GM19035 (cell line): Measurements from ENCODE around the gene ADGRF1.

Experiments
- ATAC-seq: cut with Tn5 transposase; IDR thresholded peaks from one replicate; pipeline ENCODE4 v1.9.1; 2021; ENCODE audit not compliant: unreplicated experiment

The ADGRF1 gene

DNA sequence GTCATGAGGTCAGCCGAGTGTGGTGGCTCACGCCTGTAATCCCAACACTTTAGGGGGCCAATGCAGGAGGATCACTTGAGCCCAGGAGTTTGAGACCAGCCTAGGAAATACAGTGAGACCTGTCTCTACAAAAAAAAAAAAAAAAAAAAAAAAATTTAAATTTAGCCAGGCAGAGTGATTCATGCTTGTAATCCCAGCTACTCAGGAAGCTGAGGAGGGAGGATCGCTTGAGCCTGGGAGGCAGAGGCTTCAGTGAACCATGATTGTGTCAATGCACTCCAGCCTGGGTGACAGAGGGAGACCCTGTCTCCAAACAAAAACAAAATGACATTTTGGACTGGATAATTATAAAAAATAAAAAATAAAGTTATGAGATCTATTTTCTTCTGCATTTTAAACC lies 56.2 kb downstream of the ADGRF1 start:
- ATAC-seq, result no peak

DNA sequence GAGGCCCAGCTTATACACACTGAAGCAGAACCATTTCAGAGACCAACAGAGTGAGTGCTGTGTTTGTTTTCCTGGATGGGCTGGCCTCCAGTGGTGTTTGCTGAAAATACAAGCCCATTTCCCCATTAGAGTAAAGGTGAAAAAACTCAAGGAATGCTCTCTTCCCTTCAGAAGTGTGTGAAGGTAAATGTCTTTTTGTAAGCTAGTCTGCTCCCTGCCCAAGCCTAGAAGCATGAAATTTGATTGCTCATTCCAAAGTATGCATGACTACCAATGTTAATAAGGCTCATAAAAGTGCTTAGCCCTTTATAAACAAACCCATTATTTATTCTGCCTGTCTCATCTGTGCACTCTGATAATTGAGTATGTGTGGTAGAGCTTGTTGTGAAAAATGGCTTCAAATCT lies 59.1 kb downstream of the ADGRF1 start:
- no peak for ATAC-seq

DNA sequence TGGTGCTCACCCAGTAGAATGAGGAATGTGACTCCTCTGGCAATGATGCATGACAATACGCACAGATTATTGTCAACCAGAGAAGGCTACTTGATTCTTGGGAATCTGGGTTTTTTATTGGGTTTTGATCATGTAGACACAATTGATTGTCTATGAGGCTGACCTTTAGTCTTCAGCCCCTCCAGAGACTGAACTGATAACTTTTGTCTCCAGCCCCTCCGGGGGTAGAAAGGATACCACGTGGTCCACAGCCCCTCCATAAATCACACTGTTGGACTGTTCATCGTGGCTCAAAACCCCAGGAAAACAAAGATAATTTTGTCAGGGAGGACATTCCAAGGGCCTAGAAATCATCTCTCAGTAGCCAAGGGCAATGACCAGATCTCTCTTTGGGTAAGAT lies 62.9 kb downstream of the ADGRF1 start:
- no peak for ATAC-seq

DNA sequence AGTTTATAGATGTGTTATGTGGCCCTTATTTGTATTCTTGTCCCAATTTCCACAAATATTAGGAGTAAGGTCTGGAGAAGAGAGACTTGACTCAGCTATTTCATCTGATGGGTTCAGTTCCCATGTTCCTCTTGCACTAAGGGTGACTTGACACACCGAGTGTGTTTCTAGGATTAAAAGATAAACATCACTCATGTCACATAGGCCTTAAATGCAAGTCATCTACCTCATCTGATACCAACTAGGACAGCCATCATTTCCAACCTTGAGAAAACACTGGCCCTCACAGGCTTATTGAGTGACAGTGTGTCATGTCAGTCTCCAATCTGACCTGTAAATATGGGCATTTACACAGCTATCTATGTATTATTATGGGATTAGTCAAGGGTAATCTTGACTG lies 67.3 kb downstream of the ADGRF1 start:
- no peak for ATAC-seq

DNA sequence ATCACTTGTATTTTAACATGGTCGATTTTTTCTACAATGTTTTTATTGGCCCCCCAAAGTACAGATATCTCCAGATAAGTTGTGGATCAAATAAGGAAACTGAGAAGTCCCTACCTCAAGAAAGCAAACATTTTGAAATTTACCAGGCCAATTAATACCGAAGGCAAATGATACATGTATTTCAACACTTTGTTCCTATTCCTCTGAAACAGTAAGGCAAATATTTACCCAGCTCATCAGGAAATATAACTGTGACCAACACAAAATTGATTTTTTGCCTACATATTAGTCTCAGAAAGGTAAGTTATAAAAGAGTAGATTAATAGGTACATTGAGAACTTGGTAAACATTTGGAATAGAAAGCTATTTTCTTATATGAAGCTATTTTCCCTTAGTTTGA lies 69.1 kb downstream of the ADGRF1 start:
- ATAC-seq, result no peak

DNA sequence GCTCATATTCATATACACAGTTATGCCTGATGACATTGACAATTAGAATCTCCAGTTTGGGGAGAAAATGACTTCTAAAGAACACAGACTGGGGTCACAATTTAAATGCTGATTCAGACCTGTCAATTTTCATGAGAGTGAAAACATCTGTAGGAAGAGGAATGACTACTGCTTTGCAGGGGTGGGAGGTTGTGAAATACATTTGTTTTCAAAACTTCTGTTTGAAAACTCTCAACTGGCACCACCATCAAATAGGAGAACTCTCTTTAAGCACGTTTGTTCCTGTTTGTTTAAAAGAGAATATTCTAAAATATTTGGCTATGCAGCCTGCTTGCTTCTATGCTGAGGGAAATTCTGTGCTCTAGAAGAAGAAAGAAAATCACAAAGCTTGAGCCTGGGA lies 69.6 kb downstream of the ADGRF1 start:
- ATAC-seq, result no peak

DNA sequence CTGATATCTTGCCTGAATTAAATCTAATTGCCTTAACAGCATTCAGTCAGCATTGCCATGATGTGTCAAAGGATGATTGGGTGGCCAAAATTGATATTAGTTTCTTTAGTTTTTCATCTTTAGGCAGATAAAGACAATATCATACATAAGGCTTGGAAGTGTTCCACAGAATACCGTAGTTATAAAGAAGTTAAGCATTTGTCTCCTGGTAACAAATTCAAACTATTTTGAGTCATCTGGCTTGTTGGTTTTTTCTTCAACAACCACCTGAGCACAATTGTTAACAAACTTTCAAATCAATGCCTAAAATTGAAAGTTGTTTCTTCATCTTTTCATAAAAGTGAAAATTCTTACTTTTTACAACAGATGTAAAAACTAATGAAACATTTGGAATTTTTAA lies 72.9 kb downstream of the ADGRF1 start:
- ATAC-seq, result no peak

DNA sequence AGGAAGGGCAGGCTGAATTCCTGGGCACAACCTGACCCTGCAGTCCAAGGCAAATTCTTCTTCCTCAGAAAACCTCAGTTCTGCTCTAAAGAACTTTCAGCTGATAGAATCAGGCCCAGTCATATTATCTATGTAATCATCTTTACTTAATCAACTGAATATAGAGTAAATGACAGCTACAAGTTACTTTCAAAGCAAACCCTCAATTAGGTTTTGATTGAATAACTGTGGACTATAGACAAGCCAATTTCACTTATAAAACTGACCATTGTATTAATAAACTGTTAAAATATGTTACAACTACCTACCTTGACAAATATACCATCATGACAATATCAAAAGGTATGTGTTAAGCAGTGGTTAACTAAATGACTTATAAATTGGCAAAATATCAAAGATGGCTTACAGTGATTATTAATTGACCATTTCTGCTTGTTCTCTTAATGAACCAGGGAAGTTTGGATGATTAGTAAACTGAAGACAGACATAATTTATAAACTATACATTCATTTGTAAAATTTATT lies 74.2 kb downstream of the ADGRF1 start:
- ATAC-seq, result no peak

DNA sequence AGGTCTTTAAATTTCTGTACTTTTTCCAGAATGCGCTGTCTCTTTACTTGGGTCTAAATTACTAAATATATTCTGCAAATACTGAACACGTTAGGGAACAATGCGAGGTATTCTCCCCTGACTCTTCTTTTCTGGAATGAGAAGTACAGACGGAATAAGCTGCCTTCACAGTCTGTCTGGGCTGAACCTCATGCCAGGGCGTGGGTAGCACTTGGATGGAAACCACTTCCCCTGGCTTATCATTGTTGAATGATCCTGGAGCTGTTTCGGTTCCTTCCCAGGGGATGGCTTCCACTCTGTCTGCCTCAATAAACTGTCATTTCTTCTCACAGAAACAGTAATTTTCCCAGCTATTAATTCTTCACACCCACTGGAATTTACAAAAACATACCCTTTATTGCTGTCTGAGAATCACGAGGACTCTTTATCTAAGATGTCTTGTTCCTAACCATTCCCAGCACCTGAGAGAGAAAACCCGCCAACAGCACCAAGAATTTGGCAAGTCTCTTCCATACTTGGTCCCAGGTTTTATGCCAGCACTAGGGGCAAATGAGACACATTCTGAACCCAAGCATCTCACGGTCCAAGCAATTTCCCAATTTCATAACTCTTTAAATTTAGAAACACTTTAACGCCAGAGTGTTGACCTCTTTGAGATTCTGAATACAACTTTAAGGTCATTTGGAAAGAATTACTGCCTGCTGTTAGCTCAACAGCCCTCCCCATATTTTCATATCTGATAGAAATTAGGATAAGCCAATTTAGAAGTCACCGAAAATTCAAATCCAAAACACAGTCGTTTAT lies 77.2 kb downstream of the ADGRF1 start:
- ATAC-seq, result no peak

DNA sequence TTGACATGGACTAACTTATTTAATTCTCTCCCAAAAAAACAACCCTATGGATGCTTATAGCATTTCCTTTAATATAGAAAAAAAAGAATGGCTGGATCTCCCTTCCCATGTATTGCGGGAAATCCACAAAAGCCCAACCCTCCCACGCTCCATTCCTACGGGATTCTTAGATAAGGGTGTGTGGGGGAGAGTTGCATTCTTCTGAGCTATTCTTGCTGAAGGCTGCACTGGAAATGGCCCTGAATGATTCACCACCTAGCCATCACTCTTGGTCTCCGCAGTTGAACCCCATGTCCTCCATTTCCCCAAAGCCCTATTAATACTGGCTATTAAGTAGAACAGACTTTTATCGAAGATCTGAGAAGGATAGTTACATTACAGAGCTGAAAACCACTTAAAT lies 78.5 kb downstream of the ADGRF1 start:
- no peak for ATAC-seq

DNA sequence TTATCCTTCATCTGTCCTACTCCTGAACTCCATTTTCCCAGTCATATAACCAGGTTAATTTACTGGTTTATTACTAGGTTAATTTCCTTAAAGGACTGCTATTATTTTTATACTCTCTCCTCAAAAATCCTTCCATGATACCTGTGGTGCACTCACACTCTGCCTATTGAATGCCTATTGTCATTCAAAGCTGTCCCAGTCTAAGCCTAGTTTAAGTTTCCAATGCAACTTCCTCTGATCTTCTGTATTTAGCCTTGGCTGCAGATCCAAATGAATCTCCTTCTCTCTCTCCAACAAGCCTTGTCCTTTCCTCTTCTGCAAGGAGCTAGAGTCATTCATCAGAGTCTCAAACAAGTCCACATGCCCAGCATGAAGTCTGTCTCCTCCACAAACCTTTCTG lies 79.1 kb downstream of the ADGRF1 start:
- ATAC-seq, result no peak

DNA sequence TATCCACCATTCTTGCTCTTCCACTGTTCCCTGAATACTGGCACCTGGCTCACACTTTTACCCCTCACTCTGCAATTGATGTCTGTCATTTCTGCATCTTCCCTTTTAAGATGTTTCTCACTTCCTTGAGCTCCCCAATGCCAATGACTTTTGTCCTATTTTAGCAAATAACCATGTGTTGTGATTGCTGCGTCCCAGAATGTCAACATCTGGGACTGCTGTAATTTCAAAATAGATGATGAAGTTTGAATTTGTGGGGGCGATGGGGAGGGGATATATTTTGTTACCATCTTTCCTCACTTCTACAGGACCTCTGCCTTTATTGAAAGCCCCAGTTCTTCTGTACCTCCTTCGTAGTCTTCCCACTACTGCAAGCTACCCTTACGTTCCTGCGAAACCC lies 80.4 kb downstream of the ADGRF1 start:
- no peak for ATAC-seq

DNA sequence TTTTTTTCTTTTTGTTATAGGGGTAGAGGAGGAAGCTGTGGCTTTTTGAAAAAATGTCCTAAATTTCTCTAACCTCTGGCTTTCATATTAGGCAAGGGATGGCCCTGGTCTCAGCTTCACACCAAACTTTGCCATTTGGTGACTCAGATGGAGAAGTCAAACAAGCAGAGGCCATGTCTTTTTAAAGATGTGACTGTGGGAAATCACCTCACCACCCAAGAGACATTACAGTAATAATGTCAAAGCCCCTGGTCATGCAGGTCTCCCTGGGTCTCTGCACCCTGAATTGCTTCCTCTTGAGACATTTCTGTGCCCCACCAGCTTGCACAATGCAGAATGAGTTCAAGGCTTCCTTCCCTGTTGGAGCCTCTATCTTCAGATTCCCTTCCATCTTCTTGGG lies 80.9 kb downstream of the ADGRF1 start:
- ATAC-seq, result no peak

DNA sequence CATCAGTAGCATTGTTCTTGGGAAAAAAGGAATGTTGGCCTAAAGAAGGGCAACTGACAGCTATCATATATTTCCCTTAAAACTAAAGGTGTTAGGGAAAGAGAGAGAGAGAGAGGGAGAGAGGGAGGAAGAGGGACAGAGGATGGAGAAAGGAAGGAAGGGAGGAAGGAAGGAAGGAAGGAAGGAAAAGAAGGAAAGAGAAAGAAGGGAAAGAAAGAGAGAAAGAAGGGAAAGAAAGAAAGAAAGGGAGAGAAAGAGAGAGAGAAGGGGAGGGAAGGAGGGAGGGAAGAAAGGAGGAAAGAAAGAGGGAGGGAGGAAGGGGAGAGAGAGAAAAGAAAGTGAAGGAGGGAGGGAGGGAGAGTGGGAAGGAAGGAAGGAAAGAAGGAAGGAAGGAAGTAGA lies 82.7 kb downstream of the ADGRF1 start:
- no peak for ATAC-seq

DNA sequence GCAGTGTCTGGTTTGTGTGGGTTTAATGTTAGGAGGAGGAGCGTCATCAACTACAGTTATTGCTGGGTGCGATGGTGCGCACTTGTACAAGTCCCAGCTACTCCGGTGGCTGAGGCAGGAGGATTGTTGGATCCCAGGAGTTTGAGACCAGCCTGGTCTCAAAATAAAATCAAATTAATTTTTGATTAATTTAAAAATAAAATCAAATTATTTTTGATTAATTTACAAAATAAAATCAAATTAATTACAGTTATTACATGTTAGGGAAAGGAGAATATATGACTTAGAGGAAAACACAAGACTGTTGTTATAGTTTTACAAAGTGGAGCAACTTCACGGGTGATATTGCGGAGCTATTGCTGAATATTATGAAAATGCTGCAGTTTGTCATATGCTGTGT lies 85.7 kb downstream of the ADGRF1 start:
- ATAC-seq, result no peak

DNA sequence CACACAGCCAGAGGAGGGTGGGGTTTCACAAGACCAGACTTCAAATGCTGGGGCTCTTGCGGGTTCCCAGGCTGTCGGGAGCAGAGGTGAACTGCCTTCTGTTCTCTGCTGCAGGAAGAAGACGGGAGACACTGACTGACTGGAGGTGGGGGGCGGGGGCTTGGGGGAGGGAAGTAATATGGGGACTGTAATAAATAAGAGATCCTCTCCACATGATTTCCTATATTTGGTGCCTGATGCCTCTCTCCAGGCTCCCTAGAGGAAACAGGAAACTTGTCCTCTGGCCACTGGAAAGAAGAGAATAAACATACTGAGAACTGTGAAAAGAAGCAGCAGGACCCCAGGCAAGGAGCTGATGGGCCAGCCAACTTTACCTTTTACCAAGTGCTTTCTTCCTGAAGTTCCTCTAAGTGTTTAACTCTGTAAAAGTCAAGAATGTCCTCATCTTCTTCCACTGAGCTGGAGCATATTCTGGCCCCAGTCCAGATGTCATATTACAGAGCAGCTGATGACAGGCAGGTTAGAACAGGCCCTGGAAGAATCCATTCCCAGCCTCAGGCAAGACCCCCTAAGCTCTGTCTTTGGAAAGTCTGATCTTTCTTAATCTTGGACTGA lies 87.2 kb downstream of the ADGRF1 start:
- no peak for ATAC-seq

DNA sequence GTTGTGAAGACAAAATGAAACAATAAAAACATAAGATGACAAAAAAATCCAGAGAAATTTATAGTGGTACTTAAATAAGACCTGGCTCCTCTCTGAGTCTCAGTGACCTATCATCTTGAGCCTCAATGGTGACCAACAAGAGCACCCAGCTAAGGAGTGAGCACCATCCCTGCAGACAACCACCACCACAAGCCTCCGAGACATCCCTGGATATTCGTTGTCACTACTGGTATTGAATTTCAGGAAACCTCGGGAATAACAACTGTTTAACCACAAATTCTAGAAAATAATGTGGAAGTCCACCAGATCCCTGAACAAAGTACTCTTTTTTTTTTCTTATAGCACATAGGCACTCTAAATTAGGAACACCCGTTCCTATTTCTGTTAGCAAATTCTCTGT lies 88.2 kb downstream of the ADGRF1 start:
- no peak for ATAC-seq

DNA sequence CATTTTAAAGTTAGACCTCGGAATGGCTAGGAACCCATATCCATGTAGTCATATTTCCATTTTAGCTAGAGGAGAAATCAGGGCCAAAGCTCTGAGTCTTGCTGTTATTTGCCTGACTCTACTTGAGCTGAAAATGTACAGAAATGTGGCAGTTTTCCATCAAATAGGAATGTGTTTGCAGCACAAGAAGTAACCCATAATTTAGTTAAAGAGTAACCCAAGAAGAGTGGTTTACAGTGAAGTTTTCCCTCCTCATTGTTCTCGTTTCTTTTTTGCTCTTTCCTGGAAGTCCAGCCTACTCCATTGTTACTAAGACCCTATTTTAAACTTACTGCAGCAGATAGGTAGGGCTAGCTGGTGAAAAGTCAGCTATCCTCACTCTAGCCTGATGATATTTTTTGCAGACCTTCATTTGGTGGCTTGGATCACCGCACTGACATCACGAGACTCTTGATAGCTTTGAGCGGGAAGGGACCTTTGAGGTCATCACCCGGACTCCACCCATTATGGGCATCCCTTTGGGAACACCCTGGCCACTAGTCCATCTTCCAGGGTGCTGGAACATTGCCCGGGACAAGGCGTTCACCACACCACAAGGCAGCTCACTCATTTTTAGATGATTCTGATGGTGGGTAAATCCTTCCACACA lies 92.4 kb downstream of the ADGRF1 start:
- no peak for ATAC-seq

DNA sequence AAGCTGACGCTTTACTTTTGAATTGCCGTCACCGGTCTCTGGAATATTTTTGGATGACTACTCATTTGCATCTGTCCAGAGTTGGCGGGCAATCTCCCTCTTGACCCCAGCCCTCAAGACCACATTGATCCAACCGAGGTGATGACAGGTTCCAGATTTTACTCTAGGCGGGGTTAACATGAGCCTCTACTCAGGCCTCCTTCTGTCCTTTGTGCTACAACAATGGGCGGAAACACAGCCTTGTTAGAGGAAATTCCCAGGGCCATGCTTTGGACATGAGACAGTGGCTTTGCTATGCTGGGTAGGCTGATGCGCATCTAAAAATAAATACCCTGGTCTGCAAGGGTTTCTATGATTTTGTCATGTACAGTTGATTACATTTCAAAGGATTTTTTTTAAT lies 93.4 kb downstream of the ADGRF1 start:
- no peak for ATAC-seq
